Left lobe of liver (tissue), 2 donors: ENCODE data around the gene NHLH1. TPM values are rescaled to one million over a fixed set of nuclear protein-coding genes. Genes with fewer than 3 reads are reported as not detected.
"Not testable (repeated sequence)": the region's sequence is repeated elsewhere in the genome, so short reads cannot be mapped to it uniquely, and the experiment has no call there.

Source experiments
- ATAC-seq: fragments of 200-7000 bp; cut with Tn5 transposase; one replicate; pipeline ENCODE4 v1.9.1; 2020; ENCODE audit warnings: mild to moderate bottlenecking, moderate library complexity
- DNase-seq: peaks from one replicate; pipeline ENCODE4 v3.0.0-alpha.2; 2020; ENCODE audit warnings: low spot score
- total RNA-seq: library from RNA; stranded (reverse); gene quantifications from one replicate; pipeline ENCODE4 v1.2.1, GENCODE V29; 2021
- donor health status: DM: no; HTN: no; CAD: no; lungs with moderate emphysema.
- donor health status: DM: no; HTN: yes; CAD: no.

The NHLH1 gene
- total RNA-seq, 1 donor from 2014 or later, result 0.10 TPM

- no peak for DNase-seq
- ATAC-seq, result peak; percentile 92
Observed at GRCh38 chr1:160376525-160377131, 9.8 kb downstream of the NHLH1 start.

GRCh38 chr1:160377585-160378206, 10.8 kb downstream of the NHLH1 start:
- ATAC-seq, result no peak

GRCh38 chr1:160384812-160385211, 17.9 kb downstream of the NHLH1 start:
- DNase-seq, ATAC-seq: not testable (repeated sequence)

More at GRCh38 chr1:160377585-160378206, 10.8 kb downstream of the NHLH1 start:
- no peak for DNase-seq

GRCh38 chr1:160388406-160388805, 21.5 kb downstream of the NHLH1 start:
- not testable (repeated sequence) for DNase-seq, ATAC-seq

- DNase-seq, result no peak
- no peak for ATAC-seq
Observed at GRCh38 chr1:160394673-160395072, 27.8 kb downstream of the NHLH1 start.

GRCh38 chr1:160397651-160398050, 30.8 kb downstream of the NHLH1 start:
- no peak for DNase-seq
- no peak for ATAC-seq

GRCh38 chr1:160398823-160399222, 32.0 kb downstream of the NHLH1 start:
- DNase-seq (no peak), ATAC-seq (no peak)

GRCh38 chr1:160399544-160400222, 32.8 kb downstream of the NHLH1 start:
- DNase-seq, result no peak
- ATAC-seq, result no peak

- DNase-seq, result no peak
- peak; percentile 66 for ATAC-seq
Observed at GRCh38 chr1:160400223-160400645, 33.4 kb downstream of the NHLH1 start, which contains the start of gene VANGL2. TSS of gene VANGL2 (plus strand) at chr1:160400564. CDS start at chr1:160415838, 15,274 bp downstream.

GRCh38 chr1:160400646-160401486, 34.0 kb downstream of the NHLH1 start:
- ATAC-seq (no peak), DNase-seq (no peak)

GRCh38 chr1:160401487-160401805, 34.6 kb downstream of the NHLH1 start:
- no peak for DNase-seq
- no peak for ATAC-seq

GRCh38 chr1:160402001-160402795, 35.3 kb downstream of the NHLH1 start:
- ATAC-seq (no peak), DNase-seq (no peak)

GRCh38 chr1:160403244-160403643, 36.4 kb downstream of the NHLH1 start:
- DNase-seq (no peak), ATAC-seq (no peak)

GRCh38 chr1:160404094-160404493, 37.2 kb downstream of the NHLH1 start:
- ATAC-seq (no peak), DNase-seq (no peak)

GRCh38 chr1:160405331-160405877, 38.5 kb downstream of the NHLH1 start:
- DNase-seq, result no peak

GRCh38 chr1:160406131-160406968, 39.5 kb downstream of the NHLH1 start:
- DNase-seq, result no peak
- no peak for ATAC-seq

More at GRCh38 chr1:160405331-160405877, 38.5 kb downstream of the NHLH1 start:
- no peak for ATAC-seq

GRCh38 chr1:160407839-160408801, 41.2 kb downstream of the NHLH1 start:
- ATAC-seq, result no peak
- no peak for DNase-seq

- ATAC-seq (no peak), DNase-seq (no peak)
Observed at GRCh38 chr1:160408864-160409263, 42.0 kb downstream of the NHLH1 start.
